Liver (tissue), 9 donors: ENCODE measurements around the gene ACSL3. TPM values are rescaled to one million over a fixed set of nuclear protein-coding genes. Genes with fewer than 3 reads are reported as not detected.

ENCODE experiments used
- DNase-seq: peaks from one replicate; pipeline ENCODE4 v3.0.0-alpha.2; 2017; ENCODE audit warnings: low spot score
- H3K27ac ChIP-seq, 2 donors: one replicate each; pipeline ENCODE4 v1.7.0; 2013; ENCODE audit warnings: inconsistent platforms in 2 of 2, low read length in 2 of 2, control low read depth in 1 of 2, low read depth in 1 of 2, mild to moderate bottlenecking in 1 of 2
- H3K27me3 ChIP-seq, 4 donors: one replicate each; pipeline versions ENCODE4 v1.6.1 to v1.7.0; 2013; ENCODE audit warnings: low read length in 3 of 4, inconsistent platforms in 1 of 4, mild to moderate bottlenecking in 1 of 4, moderate library complexity in 1 of 4; ENCODE audit not compliant: control insufficient read depth in 4 of 4, insufficient read depth in 4 of 4
- H3K36me3 ChIP-seq, 4 donors: one replicate each; pipeline versions ENCODE4 v1.6.1 to v1.7.0; 2013; ENCODE audit warnings: low read length in 3 of 4, mild to moderate bottlenecking in 3 of 4, low read depth in 1 of 4, moderate library complexity in 1 of 4; ENCODE audit not compliant: control insufficient read depth in 4 of 4, insufficient read depth in 3 of 4
- H3K4me1 ChIP-seq, 4 donors: one replicate each; pipeline versions ENCODE4 v1.6.1 to v1.7.0; 2013; ENCODE audit warnings: low read length in 3 of 4, mild to moderate bottlenecking in 3 of 4, moderate library complexity in 1 of 4; ENCODE audit not compliant: control insufficient read depth in 4 of 4, insufficient read depth in 4 of 4
- H3K4me3 ChIP-seq, 3 donors: one replicate each; pipeline versions ENCODE4 v1.6.1 to v1.7.0; 2013; ENCODE audit warnings: low read length in 3 of 3, control low read depth in 1 of 3, low read depth in 1 of 3, mild to moderate bottlenecking in 1 of 3
- H3K9ac ChIP-seq, 2 donors: one replicate each; pipeline ENCODE4 v1.7.0; 2013; ENCODE audit warnings: low read length in 2 of 2, mild to moderate bottlenecking in 2 of 2, moderate library complexity in 2 of 2, control low read depth in 1 of 2, low read depth in 1 of 2
- H3K9me3 ChIP-seq, 4 donors: one replicate each; pipeline versions ENCODE4 v1.6.1 to v1.7.0; 2013; ENCODE audit warnings: low read length in 3 of 4; ENCODE audit not compliant: control insufficient read depth in 4 of 4
- CTCF ChIP-seq: fragments of 150-350 bp; IDR thresholded peaks from 2 replicates; pipeline ENCODE4 v1.5.1; 2017; ENCODE audit warnings: improper control_type of control experiment, low read depth, low read length; ENCODE audit not compliant: missing input control
- EGR1 ChIP-seq, 2 donors: IDR thresholded peaks; 2 replicates each; pipeline ENCODE4 v1.6.1; 2016 to 2018; ENCODE audit warnings: antibody characterized with exemption in 2 of 2, low read depth in 2 of 2
- FOXA1 ChIP-seq: IDR thresholded peaks from 2 replicates; pipeline ENCODE4 v1.6.1; 2016; ENCODE audit warnings: antibody characterized with exemption
- FOXA2 ChIP-seq: IDR thresholded peaks from 2 replicates; pipeline ENCODE4 v1.6.1; 2016; ENCODE audit warnings: antibody characterized with exemption
- GABPA ChIP-seq, 2 donors: IDR thresholded peaks in 1 of 2; conservative IDR thresholded peaks in 1 of 2; 2 replicates each; pipeline ENCODE4 v1.6.1; 2016; ENCODE audit warnings: antibody characterized with exemption in 2 of 2, mild to moderate bottlenecking in 1 of 2, moderate library complexity in 1 of 2
- HNF4A ChIP-seq, 2 donors: conservative IDR thresholded peaks; 2 replicates each; pipeline ENCODE4 v1.6.1; 2016; ENCODE audit warnings: antibody characterized with exemption in 2 of 2, mild to moderate bottlenecking in 2 of 2
- HNF4G ChIP-seq: IDR thresholded peaks from 2 replicates; pipeline ENCODE4 v1.6.1; 2016; ENCODE audit warnings: antibody characterized with exemption
- JUND ChIP-seq, 2 donors: IDR thresholded peaks; 2 replicates each; pipeline ENCODE4 v1.6.1; 2016; ENCODE audit warnings: antibody characterized with exemption in 2 of 2
- MAX ChIP-seq: IDR thresholded peaks from 2 replicates; pipeline ENCODE4 v1.6.1; 2016; ENCODE audit warnings: antibody characterized with exemption
- NR2F2 ChIP-seq: IDR thresholded peaks from 2 replicates; pipeline ENCODE4 v1.6.1; 2016; ENCODE audit warnings: antibody characterized with exemption
- RAD21 ChIP-seq, 2 donors: IDR thresholded peaks; 2 replicates each; pipeline ENCODE4 v1.6.1; 2016; ENCODE audit warnings: antibody characterized with exemption in 2 of 2, mild to moderate bottlenecking in 2 of 2
- RXRA ChIP-seq, 2 donors: IDR thresholded peaks; 2 replicates each; pipeline ENCODE4 v1.6.1; 2017 to 2018; ENCODE audit warnings: antibody characterized with exemption in 2 of 2, mild to moderate bottlenecking in 1 of 2
- SP1 ChIP-seq: IDR thresholded peaks from 2 replicates; pipeline ENCODE4 v1.6.1; 2018; ENCODE audit warnings: antibody characterized with exemption, mild to moderate bottlenecking
- TAF1 ChIP-seq: conservative IDR thresholded peaks from 2 replicates; pipeline ENCODE4 v1.6.1; 2016; ENCODE audit warnings: antibody characterized with exemption, mild to moderate bottlenecking
- YY1 ChIP-seq: IDR thresholded peaks from 2 replicates; pipeline ENCODE4 v1.6.1; 2016; ENCODE audit warnings: antibody characterized with exemption, mild to moderate bottlenecking
- ZBTB33 ChIP-seq: IDR thresholded peaks from 2 replicates; pipeline ENCODE4 v1.6.1; 2016; ENCODE audit warnings: antibody characterized with exemption
- WGBS: extraction: QIAGEN DNeasy Blood & Tissue Kit; methylation state at CpG from one replicate; pipeline ENCODE4 v1.1.7; 2013; 5-methylcytosine and 5-hydroxymethylcytosine counted together
- polyA plus RNA-seq, 2 donors: library from polyadenylated mRNA; stranded (reverse) in 1 of 2; unstranded in 1 of 2; fragments of 200-250 nt in 1 of 2; fragments of >200 nt in 1 of 2; fragmentation: Nextera tagmentation in 1 of 2; extraction: Ambion mirVana in 1 of 2; gene quantifications; one replicate each; pipeline versions ENCODE4 v1.2.1 to v1.2.3, GENCODE V29; 2013 to 2015
- total RNA-seq, 2 donors: library from RNA; depleted of rRNA; stranded (reverse); fragments of >200 nt; gene quantifications; one replicate each; pipeline ENCODE4 v1.2.3, GENCODE V29; 2014
- TF ChIP-seq, protein P1 (sequence below): IDR thresholded peaks from 2 replicates; pipeline ENCODE4 v1.6.1; 2016; ENCODE audit warnings: antibody characterized with exemption
- TF ChIP-seq, protein P2 (sequence below): IDR thresholded peaks from 2 replicates; pipeline ENCODE4 v1.6.1; 2016; ENCODE audit warnings: antibody characterized with exemption, mild to moderate bottlenecking
- donor health status: healthy.
- donor health status: healthy.
- donor health status: healthy.
- donor health status: healthy.
- donor health status: healthy.

ACSL3 gene
- total and polyA plus RNA-seq, 4 donors = 22.2 to 66.6 (median 43.3) TPM

DNA sequence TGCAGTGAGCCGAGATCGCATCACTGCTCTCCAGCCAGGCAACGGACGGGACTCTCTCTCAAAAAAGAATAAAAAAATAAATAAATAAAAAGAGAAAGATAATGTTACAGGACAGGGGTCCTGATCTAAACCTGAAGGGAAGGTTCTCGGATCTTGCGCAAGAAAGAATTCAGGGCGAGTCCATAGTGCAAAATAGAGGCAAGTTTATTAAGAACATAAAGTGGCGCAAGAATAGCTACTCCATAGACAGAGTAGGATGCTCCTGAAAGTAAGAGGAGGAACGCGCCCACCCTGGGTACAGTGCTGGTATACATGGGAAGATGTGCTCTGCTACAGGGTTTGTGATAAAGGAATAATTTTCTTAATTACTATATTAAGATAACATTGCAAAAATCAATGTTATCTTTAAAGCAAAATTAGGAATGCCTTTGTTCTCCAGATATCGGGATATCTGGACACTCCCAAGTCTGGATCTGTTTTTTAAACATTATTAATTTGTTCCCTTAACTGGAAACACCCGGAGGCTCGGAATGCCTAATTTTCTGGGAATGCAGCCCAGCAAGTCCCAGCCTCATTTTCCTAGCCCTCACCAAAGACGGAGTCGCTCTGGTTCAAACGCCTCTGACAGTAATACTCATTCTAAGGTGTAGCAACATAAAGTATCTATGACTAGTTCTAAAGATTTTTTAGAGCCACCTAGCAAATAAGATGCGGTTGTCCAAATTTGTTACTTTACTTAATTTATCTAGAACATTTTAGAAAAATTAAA is 38.8 kb downstream of the ACSL3 start:
- H3K9me3 ChIP-seq = no peaks in the 10 kb centered on the region
- H3K36me3 ChIP-seq = peaks cover 0 to 2% (median 0%) of the 10 kb centered on the region in 4 donors
- no peak overlapping the region for H3K27ac ChIP-seq
- H3K4me3 ChIP-seq = no peak overlapping the region
- H3K27me3 ChIP-seq = no peaks in the 10 kb centered on the region
- H3K9ac ChIP-seq = no peak overlapping the region
- DNase-seq = no peak
- WGBS = 87% methylated on average over 17 of the region's 17 CpGs
- H3K4me1 ChIP-seq = peaks cover 0 to 15% (median 9%) of the 10 kb centered on the region in 4 donors
- TF ChIP-seq HNF4G (no peak), HNF4A (conservative IDR thresholded peaks at IDR 0.05) (peak in 1 of 2 donors; percentile 15)

GRCh38 chr2:222900354-222900753 is 39.5 kb downstream of the ACSL3 start:
- Histone ChIP-seq H3K4me3 (no peak overlapping the region), H3K4me1 (peaks cover 0 to 18% (median 9%) of the 10 kb centered on the region in 4 donors), H3K9me3 (no peaks in the 10 kb centered on the region), H3K27me3 (no peaks in the 10 kb centered on the region), H3K27ac (no peak overlapping the region), H3K9ac (no peak overlapping the region), H3K36me3 (peaks cover 0 to 4% (median 0%) of the 10 kb centered on the region in 4 donors)
- DNase-seq = no peak
- 70% methylated on average over 2 of the region's 2 CpGs for WGBS
- TF ChIP-seq RAD21 (IDR thresholded peaks at IDR 0.05) = no peak
- no peak for TF ChIP-seq HNF4A (conservative IDR thresholded peaks at IDR 0.05)
- TF ChIP-seq, protein P1, sequence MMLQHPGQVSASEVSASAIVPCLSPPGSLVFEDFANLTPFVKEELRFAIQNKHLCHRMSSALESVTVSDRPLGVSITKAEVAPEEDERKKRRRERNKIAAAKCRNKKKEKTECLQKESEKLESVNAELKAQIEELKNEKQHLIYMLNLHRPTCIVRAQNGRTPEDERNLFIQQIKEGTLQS = no peak
- TF ChIP-seq CTCF = no peak
- TF ChIP-seq HNF4G = no peak
- no peak for TF ChIP-seq YY1
- no peak for TF ChIP-seq GABPA (IDR thresholded peaks at IDR 0.05 in 1 of 2, conservative IDR thresholded peaks at IDR 0.05 in 1 of 2)
- TF ChIP-seq ZBTB33 = no peak
- no peak for TF ChIP-seq SP1
- no peak for TF ChIP-seq FOXA2
- TF ChIP-seq RXRA (IDR thresholded peaks at IDR 0.05) = no peak
- TF ChIP-seq NR2F2 = no peak
- no peak for TF ChIP-seq MAX
- no peak for TF ChIP-seq TAF1
- TF ChIP-seq JUND (IDR thresholded peaks at IDR 0.05) = no peak
- no peak for TF ChIP-seq EGR1 (IDR thresholded peaks at IDR 0.05; ENCODE audit: low read depth in 2 of 2)
- TF ChIP-seq, protein P2, sequence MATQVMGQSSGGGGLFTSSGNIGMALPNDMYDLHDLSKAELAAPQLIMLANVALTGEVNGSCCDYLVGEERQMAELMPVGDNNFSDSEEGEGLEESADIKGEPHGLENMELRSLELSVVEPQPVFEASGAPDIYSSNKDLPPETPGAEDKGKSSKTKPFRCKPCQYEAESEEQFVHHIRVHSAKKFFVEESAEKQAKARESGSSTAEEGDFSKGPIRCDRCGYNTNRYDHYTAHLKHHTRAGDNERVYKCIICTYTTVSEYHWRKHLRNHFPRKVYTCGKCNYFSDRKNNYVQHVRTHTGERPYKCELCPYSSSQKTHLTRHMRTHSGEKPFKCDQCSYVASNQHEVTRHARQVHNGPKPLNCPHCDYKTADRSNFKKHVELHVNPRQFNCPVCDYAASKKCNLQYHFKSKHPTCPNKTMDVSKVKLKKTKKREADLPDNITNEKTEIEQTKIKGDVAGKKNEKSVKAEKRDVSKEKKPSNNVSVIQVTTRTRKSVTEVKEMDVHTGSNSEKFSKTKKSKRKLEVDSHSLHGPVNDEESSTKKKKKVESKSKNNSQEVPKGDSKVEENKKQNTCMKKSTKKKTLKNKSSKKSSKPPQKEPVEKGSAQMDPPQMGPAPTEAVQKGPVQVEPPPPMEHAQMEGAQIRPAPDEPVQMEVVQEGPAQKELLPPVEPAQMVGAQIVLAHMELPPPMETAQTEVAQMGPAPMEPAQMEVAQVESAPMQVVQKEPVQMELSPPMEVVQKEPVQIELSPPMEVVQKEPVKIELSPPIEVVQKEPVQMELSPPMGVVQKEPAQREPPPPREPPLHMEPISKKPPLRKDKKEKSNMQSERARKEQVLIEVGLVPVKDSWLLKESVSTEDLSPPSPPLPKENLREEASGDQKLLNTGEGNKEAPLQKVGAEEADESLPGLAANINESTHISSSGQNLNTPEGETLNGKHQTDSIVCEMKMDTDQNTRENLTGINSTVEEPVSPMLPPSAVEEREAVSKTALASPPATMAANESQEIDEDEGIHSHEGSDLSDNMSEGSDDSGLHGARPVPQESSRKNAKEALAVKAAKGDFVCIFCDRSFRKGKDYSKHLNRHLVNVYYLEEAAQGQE = no peak
- TF ChIP-seq FOXA1 = no peak
